ENCODE results near the gene RGS7.

DNA sequence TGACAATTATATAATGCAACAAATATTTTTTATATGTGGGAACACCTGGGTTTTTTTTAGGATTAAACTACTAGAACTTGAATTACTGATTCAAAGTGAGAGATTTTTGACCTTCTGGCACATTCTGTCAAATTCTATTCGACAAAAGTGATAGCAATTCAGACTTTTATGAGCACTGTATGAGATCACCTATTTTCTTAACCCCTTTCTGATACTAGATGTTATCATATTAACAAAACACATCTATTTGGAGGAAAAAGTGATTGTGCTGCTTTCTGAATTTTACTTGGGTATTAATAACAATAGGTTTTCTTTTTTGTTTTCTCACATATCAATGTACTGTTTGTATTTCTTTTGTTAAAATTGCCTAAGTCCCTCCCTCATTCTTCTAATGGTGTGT, 570.1 kb downstream of the RGS7 start:
- no peak for TF ChIP-seq ESRRA (IDR thresholded peaks at IDR 0.05; ENCODE audit: borderline replicate concordance, low read length)
- TF ChIP-seq, protein P1, sequence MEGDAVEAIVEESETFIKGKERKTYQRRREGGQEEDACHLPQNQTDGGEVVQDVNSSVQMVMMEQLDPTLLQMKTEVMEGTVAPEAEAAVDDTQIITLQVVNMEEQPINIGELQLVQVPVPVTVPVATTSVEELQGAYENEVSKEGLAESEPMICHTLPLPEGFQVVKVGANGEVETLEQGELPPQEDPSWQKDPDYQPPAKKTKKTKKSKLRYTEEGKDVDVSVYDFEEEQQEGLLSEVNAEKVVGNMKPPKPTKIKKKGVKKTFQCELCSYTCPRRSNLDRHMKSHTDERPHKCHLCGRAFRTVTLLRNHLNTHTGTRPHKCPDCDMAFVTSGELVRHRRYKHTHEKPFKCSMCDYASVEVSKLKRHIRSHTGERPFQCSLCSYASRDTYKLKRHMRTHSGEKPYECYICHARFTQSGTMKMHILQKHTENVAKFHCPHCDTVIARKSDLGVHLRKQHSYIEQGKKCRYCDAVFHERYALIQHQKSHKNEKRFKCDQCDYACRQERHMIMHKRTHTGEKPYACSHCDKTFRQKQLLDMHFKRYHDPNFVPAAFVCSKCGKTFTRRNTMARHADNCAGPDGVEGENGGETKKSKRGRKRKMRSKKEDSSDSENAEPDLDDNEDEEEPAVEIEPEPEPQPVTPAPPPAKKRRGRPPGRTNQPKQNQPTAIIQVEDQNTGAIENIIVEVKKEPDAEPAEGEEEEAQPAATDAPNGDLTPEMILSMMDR (IDR thresholded peaks at IDR 0.05): no peak
- no peak for TF ChIP-seq SMC3 (IDR thresholded peaks at IDR 0.05)
- TF ChIP-seq SREBF2 (IDR thresholded peaks at IDR 0.05): no peak
- no peak for TF ChIP-seq RAD21 (conservative IDR thresholded peaks at IDR 0.05 in 1 of 2, IDR thresholded peaks at IDR 0.05 in 1 of 2)
